RWPE1 (cell line): ENCODE results near the gene UBE3D.

Experiments used
- CTCF ChIA-PET: fragments of 350-600 bp; sonication (Branson Sonifier 250); formaldehyde crosslinking; extraction: SDS; loops from one replicate; lab custom pipeline; 2021; lab: Yijun Ruan, JAX
- POLR2A ChIA-PET: fragments of 400-600 bp; formaldehyde crosslinking; extraction: SDS; loops from one replicate; lab custom pipeline; 2020; ENCODE audit warnings: antibody characterized with exemption; ENCODE audit not compliant: low non-redundant PET; lab: Yijun Ruan, JAX
- DNase-seq: peaks from one replicate; pipeline ENCODE4 v3.0.0; 2012; ENCODE audit warnings: low spot score
- H3K27ac ChIP-seq: fragments of 450-650 bp; 2 replicates; pipeline ENCODE4 v1.5.1; 2017
- CTCF ChIP-seq: fragments of 450-650 bp; conservative IDR thresholded peaks from 2 replicates; pipeline ENCODE4 v1.5.1; 2017; ENCODE audit warnings: low read depth, mild to moderate bottlenecking

UBE3D gene

GRCh38 chr6:82976179-82976578 lies 89.5 kb downstream of the UBE3D start:
- ChIA-PET POLR2A (no interaction called here), CTCF (no interaction called here)
- H3K27ac ChIP-seq = no peak overlapping the region
- no peak for TF ChIP-seq CTCF
- no peak for DNase-seq

- H3K27ac ChIP-seq = no peak overlapping the region
- no peak for DNase-seq
- ChIA-PET CTCF (interaction anchor here (0.6 kb wide), 1 partner anchor 567 kb away, joined by 3 read pairs; no protein-coding TSS in a partner anchor), POLR2A (no interaction called here)
- TF ChIP-seq CTCF = no peak
Observed at GRCh38 chr6:82971877-82972460, 93.7 kb downstream of the UBE3D start.

GRCh38 chr6:82970839-82971238 lies 94.8 kb downstream of the UBE3D start:
- TF ChIP-seq CTCF = no peak
- CTCF ChIA-PET = no interaction called here
- no peak for DNase-seq
- no peak overlapping the region for H3K27ac ChIP-seq
- POLR2A ChIA-PET = no interaction called here

- DNase-seq = no peak
Observed at GRCh38 chr6:82968708-82969107, 96.9 kb downstream of the UBE3D start.

GRCh38 chr6:82963191-82963925 lies 102.3 kb downstream of the UBE3D start:
- no peak for TF ChIP-seq CTCF
- CTCF ChIA-PET = no interaction called here
- POLR2A ChIA-PET = no interaction called here
- DNase-seq = no peak
- no peak overlapping the region for H3K27ac ChIP-seq

More at GRCh38 chr6:82968708-82969107, 96.9 kb downstream of the UBE3D start:
- CTCF ChIA-PET = no interaction called here
- POLR2A ChIA-PET = no interaction called here
- H3K27ac ChIP-seq = no peak overlapping the region
- TF ChIP-seq CTCF = no peak

GRCh38 chr6:82959385-82959941 lies 106.2 kb downstream of the UBE3D start:
- no peak for DNase-seq
- POLR2A ChIA-PET = no interaction called here

More at GRCh38 chr6:82959385-82959941, 106.2 kb downstream of the UBE3D start:
- no peak for TF ChIP-seq CTCF
- CTCF ChIA-PET = no interaction called here
- H3K27ac ChIP-seq = no peak overlapping the region
